Mucosa of gallbladder (tissue), 1 donor: Measurements from ENCODE around the gene HOXA5. TPM values are rescaled to one million over a fixed set of nuclear protein-coding genes. Genes with fewer than 3 reads are reported as not detected.

Source experiments
- DNase-seq: peaks from one replicate; pipeline ENCODE4 v3.0.0-alpha.2; 2020; ENCODE audit warnings: low spot score
- total RNA-seq: library from RNA; stranded (reverse); gene quantifications from one replicate; pipeline ENCODE4 v1.2.1, GENCODE V29; 2021
- donor health status: DM: no; HTN: no; CAD: no.

Gene HOXA5
- total RNA-seq, 1 donor from 2014 or later, result 0.81 TPM

DNA sequence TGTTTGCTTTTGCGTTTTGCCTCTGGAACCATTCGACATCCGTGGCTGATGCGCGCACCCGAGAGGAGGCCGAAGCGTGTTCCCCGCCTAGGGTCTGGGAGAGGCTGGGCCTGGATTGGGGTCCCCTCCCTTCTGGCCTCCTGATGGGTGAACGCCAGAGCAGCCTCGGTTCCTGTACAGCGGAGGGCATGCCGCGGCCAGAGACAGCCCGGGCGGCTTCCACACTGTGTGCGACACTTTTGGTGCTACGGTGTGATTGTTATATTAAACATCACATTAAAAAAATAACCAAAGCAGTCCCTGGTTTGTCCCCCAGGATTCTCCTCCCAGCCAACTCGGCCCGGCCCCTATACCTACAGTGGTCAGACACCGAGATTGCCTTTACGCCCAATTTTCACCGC, 16.7 kb upstream of the HOXA5 start:
- DNase-seq, result no peak

DNA sequence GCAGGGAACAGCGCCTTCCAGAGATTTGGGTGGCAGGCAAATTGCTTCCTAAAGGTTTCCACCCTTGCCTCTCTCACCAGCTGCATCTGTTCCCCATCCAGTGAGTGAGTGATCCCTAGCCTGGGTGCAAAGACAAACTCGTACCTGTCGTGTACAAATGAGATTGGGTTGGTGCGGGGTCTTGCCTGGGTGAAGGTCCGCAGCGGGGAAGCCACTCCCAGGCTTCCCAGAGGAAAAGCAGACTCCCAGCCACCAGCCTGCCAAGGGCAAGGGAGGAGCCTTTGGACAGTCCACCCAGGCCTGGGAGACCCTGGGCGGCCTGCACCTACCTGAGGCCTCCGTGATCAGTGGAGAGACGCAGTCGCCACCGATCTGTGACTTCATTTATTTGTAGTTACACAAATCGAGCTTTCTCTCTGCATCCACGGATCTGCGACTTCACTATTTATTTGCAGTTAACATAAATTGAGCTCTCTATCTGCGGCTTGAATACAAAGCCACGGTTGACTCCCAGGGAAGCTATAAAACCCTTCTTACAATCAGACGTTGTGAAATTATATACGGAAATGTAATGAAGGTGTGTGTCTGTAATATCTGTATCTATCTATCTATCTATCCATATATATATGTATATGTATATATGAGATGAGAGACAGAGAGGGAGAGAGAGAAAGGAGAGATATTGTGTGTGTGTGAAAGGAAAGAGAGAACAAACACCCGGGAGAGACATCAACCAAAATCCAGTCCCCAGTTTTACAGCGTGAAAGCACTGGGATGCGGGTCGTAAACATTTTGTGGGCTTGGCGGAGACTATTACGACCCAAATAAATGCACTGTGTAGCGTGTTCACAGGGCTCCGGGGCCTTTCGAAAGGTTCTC, 16.0 kb upstream of the HOXA5 start:
- DNase-seq, result no peak

DNA sequence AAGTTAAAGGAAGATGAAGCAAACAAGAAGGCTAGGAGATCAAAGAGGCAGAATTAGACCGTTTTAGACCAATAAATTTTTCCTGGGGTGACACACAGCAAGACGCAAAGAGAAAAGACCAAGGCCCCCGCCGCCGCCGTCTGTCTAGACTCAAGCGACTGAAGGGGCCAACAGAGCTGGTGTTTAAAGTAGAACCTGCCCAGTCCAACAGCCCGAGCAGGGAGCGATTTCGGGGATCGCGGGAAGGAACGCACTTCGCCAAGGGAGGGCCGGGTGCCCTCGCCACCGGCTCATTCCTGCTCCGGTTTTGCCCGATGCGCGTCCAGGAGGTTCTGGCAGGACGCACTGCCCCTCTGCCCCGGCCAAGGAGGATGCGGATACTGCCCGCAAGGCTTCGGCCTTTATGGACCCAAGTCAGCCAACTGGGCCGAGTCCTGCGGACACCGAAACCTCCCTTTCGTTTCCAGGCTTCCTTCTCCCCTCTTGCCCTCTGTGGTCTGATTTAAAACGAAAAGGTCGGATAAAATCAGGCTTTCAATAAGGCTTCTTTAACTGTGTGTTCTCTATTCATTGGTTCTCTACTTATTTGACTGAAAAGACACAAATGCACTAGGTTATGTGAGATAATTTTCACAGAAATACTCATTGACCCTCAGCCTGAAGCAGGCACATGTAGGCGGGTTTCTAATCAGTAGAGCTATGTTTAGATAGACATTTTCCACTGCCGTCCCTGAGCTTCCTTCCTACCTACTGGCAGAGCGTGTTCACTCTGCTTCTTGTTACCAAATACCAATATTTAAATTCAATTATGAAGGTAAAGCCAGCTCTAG, 15.2 kb upstream of the HOXA5 start:
- no peak for DNase-seq

DNA sequence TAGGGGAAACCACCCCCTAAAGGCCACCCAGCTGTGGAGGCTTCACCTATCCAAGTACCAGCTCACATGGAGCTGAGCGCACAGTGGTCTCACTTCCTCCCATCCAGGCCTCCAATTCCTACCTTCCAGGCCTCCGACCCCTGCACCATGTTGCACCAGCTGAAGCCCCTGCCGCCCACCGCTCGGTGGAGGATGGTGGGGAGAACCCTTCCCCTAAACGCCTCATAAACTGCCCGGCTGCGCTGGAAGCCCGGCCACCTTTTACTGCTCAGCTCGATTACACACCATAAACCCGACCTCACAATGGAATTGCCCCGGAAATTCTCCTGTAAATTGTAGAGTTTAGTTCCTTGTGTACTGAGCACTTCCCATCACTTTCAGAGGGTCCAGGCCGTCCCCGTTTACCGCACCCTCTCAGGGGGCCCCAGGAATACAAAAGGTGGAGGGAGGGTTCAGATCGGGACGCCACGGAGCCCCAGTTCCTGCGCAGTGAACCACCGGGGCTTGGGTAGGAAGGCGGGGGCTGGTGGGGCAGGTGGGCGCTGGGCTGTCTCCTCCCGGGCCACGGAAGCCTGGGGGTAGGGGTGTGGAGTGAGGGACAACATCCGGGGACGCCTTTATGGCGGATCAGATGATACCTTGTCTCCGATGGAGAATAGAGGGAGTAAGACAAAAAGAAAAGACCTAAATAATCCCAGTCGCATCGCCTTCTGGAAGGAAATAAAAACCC, 14.4 kb upstream of the HOXA5 start:
- no peak for DNase-seq

DNA sequence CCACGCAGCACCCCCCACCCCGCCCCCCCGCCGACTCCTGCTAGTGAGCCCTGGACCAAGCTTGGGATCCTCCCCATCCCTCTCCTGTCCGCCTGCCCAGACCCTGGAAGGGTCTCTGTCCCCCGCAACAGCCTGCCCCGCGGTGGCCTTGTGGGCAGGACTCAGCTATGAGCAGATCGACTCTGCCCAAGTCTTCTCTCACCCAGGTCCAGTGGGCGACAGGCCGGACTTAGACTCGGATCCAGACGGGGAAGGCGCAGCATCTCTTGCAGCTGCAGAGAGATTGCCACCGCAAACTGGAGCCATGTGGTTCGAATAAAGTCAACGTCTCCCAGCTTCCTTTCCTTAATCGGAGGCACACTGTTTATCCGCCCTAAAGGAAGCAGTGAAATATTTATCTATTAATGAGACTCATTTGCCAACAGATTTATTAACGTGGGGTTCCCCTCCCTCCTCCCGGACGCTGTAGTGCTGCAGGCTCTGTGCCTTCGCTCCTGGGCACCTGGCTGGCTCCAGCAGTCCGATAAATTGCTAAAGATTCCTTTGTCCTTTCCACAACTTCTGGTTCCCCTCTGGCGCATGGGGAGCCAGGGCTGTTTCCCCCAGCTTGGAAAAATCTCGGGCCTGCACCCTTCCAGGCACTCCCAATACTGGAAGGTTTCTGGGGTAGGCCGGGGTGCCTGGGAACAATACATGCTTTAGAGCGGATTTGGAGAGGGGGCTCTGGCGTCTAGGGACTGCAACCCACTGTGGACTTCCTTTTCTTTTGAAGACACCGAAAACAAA, 13.6 kb upstream of the HOXA5 start:
- no peak for DNase-seq

DNA sequence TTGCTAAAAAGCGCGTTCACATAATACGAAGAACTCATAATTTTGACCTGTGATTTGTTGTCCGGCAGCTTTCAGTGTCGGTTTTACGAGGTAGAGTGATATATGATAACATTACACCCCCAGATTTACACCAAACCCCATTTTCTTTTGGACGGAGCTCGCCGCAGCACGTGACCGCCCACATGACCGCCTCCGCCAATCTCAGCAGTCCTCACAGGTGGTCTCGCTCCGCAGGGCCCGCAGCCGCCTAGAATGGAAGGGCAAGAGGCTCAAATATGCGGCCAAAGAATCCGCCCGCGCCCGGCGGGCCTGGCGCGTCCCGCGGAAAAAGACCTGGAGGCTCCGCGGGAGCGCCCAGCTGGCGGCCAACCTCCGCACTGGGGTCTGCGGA, 13.0 kb upstream of the HOXA5 start, which contains the start of gene HOXA7:
TSS of gene HOXA7 (minus strand) at position 168 of the 391 bp plus-strand sequence. CDS start at position 38, 130 bp downstream.
- no peak for DNase-seq

DNA sequence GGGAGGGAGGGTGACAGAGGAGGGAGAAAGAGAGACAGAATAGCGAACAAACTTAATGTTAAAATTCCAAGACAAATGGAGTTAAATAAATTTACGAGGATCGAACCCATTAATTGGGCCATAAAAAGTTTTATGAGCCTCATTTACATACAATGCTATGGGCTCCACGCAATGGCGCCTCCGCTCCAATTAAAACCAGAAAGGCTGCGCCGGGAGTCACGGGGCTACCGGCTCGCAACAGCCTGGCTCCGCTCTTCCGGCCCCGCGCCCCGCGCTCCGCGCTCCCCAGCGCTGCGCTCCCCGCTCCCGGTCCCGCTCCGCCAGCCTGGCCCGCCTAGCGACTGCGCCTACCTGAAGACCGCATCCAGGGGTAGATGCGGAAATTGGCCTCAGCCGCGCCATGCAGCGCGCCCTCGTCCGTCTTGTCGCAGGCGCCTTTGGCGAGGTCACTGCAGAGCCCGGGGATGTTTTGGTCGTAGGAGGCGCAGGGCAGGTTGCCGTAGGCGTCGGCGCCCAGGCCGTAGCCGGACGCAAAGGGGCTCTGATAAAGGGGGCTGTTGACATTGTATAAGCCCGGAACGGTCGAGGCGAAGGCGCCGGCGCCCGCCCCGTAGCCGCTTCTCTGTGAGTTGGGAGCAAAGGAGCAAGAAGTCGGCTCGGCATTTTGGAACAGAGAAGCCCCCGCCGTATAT, 12.5 kb upstream of the HOXA5 start:
- no peak for DNase-seq

DNA sequence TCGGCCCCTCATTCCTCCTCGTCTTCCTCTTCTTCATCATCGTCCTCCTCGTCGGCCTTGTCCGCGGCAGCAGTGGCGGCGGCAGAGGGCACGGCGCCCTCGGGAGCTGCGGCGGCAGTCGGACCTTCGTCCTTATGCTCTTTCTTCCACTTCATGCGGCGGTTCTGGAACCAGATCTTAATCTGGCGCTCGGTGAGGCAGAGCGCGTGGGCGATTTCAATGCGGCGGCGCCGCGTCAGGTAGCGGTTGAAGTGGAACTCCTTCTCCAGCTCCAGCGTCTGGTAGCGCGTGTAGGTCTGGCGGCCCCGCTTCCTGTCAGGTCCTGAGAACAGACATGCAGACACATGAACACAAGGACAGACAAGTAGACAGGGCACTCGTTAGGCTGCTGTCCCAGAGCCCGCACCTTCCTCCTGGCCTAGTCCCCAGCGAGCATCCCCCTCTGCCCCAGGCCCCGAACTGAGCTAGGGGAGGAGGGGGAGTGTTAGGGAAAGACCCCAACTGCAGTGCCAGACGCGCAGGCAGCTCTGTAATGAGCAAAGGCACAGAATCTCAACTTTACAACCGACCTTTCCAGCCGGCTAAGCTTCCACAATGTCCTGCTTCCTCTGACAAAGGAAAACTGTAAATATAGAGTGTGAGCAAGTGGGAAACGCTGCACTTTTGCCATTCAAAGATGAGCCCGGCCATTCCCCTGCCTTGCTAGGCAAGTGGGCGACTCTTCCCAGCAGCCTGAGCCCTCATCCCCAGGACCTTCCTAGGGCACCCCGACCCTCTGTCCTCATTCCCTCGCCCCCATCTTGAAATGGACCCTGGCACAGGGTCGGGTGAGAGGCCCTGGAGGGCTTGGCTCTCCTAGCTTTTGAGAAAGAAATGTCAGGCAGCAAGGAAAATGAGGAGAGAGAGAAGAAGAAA, 11.7 kb upstream of the HOXA5 start:
- no peak for DNase-seq

DNA sequence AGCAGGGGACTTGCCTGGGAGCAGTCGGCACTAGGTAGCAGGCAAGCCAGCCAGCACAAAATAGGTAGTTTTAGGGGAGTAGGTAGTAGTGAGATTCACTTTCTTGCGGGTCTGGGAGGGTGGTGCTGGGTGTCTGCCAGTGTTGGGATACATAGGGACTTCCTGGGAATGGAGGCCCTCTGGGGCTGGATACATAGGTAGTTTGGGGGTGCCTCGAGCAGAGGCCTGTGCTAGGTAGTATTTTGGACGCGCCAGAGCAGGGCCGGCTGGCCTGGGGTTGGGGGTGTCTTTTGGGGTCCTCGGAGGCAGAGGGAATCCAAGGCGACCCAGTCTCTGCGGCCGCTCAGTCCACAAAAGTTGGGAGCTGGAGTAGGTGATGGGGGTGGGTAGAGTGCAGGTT, 10.9 kb upstream of the HOXA5 start:
- DNase-seq, result no peak

DNA sequence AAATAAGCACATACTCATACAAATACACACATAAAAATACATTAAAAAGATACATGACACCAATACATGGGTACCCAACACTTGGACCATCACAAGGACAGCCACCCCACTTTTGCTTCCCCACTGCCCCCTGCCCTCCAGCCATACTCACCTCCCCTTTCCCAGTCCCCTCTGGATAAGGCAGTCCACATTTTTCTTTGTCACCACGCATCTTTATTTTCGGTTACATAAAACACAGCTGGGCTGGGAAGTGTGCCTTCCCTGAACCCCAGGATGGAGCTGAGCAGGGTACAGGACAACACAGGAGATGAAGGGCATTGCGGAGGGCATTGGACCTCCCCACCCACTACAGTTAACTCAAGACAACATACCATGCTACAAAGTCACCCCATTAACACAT, 10.0 kb upstream of the HOXA5 start:
- no peak for DNase-seq

DNA sequence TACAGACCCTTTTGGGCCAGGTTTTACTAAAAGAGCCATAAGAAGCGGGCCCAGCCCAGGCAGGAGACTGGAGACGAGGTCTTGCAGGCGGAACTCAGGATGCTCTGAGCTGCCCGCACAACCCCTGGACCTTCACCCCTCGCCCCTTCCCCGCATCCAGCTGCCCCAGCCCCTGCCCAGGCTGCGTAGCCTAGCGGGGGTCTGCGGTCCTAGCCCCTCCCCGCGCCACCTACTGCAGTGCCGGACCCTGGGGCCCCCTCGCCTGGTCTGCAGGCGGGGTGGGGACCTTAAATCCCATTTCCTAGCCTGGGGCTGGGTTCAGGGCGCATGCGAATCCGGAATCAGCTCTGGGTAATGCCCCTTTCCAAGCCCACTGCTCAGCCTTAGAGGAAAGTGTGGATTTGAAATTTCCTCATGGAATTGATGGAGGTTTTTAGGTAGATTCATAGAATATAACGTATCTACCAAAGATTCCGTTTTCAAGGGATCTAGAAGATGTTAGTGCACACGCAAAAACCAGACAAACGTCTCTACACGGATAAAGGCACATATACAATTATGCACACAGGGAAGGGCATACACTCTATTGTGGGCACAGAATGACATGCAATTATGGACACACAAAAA, 9.4 kb upstream of the HOXA5 start:
- no peak for DNase-seq

DNA sequence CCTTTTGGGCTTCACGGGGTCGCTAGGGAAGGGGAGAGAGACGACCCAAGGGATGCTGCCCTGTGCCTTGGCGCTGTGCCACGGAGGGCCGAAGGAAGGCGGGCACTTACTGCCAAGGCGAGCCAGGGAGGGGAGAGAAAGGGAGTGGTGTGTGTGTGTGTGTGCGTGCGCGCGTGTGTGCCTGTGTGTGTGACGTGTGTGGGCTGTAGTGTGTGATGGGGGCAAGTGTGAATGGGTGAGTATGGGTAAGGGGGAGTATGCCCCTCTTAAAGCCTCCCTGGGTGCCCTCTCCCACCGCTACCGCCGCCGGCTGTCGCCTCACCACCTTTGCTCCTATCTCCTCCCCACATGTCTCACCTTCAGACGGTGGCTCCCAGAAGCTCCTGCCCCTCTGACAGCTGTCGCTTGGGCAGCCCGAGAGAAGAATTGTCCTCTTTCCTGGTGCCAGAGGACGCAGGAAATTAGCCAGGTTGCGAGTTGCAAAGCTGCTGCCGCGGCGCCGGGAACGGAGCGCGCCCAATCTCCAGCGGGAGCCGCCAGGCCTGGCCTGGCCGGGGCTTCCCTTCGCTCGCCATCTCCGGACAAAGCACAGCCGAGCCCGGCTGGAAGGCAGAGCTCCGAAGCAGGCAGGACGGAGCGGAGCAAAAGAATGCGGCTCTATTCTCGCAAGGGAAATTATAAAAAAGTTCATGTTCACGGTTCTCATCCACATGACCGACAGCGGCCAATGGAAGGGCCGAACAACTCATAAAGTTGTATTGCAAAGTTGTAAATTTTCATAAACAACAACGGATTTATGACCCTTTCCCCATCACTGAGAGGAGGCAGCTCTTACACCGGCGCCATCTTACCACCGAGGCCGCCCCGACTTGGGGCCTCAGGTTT, 8.7 kb upstream of the HOXA5 start, which contains the start of gene HOXA3:
TSS of gene HOXA3 (minus strand) at position 653 of the 885 bp plus-strand sequence. CDS start 41,943 bp downstream, outside the sequence.
- DNase-seq, result no peak

DNA sequence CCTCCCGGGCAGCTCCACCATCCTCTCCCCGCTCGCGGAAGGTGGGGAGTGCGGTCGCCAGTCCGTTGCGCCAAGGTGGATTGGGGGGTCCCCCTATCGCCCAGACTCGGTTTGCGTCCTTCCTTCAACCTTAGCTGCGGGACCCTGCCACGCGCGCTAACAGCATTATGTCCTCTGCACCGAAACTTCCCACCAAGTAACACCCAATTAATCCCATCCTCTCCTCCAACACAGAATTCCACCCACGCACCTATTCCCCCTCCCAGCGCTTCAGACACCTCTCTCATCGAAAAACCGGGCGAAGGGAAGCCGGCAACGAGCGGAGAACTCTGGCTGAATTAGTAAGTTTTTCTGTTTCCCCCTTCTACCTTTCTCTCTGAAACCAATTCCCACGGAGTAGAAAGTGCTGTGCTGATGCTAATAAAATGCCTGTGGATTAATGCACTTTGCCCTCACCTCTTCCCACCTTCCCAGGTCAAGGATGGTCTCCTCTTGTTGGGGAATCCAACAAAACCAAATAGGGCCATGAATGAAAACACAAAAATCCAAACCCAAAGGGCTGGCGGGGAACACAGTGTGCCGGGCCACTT, 8.0 kb upstream of the HOXA5 start:
- no peak for DNase-seq

DNA sequence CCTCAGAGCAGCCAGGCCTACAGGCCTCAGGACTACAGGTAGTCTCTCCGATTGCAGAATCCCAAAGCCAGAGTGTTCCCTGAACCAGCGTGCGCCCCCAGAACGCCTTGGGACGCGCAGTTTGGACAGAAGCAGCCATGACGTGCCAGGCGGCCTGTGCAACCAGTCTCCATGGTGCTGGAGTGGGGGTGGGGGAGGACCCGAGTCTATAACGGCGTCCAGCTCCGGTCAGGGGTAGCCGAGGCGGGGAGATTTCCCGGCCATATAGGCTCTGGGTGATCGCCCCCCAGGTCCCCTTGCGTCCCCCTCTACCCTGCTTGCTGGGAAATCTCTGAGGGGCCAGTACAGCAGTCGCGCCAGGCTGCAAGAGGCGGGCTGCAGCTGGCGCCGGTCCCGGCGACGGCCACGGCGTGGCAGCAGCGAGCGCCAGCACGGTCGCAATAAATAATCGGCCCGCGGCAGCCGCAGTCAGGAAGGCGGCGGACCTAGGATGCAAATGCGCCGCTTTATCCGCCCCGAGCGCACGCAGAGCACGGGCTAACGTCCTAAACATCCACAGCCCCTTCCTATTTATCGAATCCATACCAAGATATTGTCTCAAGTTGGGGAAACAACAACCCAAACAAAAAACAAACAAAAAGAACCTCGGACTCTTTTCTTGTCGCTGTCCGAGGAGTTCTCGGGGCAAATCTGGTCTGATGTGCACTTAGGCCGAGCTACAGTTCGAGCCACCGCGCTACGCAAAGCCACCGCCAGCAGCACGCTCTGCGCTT, 7.3 kb upstream of the HOXA5 start:
- peak; percentile 56 for DNase-seq

DNA sequence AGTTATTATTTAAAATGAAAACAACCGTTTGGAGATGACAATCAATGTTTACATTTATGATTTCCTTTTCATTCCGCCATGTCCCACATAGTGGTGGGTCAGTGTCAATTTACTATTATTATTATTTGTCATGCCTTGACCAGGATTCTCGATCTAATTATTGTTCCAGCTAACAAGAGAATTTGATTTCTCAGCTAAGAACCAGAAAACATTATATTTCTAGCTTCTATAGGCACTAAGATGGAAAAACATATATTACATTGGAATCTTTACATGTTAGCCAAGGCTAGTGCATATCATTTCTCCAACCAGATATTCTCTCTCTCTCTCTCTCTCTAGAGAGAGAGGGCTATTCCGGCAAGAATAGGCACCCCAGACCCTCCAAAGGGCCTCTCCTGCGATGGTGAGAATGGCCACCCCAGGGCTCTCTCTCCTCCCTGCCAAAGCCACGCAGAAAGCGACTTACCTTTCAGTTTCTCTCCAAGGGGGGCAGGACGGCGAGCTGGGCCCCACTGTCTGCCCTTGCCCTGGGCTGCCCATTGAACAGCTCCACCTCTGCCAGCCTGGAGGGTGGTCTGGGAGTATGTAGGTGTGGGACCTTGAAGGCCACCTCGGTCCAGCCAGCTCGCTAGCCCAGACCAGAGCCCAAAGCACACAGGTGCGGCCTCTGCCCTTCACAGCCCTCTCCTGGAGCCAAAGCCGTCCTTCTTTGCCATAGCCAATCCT, 6.5 kb upstream of the HOXA5 start:
- DNase-seq, result no peak
